H9 (cell line): Measurements from ENCODE around the gene ZDHHC12. TPM values are rescaled to one million over a fixed set of nuclear protein-coding genes. Genes with fewer than 3 reads are reported as not detected.

Experiments
- DNase-seq: peaks from one replicate; pipeline ENCODE4 v3.0.0-alpha.2; 2017
- H2AFZ ChIP-seq: one replicate; pipeline ENCODE4 v1.6.1; 2013; ENCODE audit warnings: mild to moderate bottlenecking, low read length, control low read depth, moderate library complexity
- H2AK5ac ChIP-seq: 2 replicates; pipeline ENCODE4 v1.6.1; 2013; ENCODE audit warnings: low read length, control low read depth, mixed read lengths; ENCODE audit not compliant: insufficient read length
- H2BK120ac ChIP-seq: one replicate; pipeline ENCODE4 v1.6.1; 2013; ENCODE audit warnings: low read depth, mild to moderate bottlenecking, low read length, control low read depth, inconsistent platforms; ENCODE audit not compliant: poor library complexity, severe bottlenecking
- H2BK12ac ChIP-seq: 2 replicates; pipeline ENCODE4 v1.6.1; 2013; ENCODE audit warnings: low read length, control low read depth, mixed read lengths, low read depth; ENCODE audit not compliant: insufficient read length
- H2BK15ac ChIP-seq: 2 replicates; pipeline ENCODE4 v1.6.1; 2013; ENCODE audit warnings: low read depth, low read length, control low read depth
- H2BK20ac ChIP-seq: one replicate; pipeline ENCODE4 v1.6.1; 2013; ENCODE audit warnings: low read depth, mild to moderate bottlenecking, low read length, control low read depth, inconsistent platforms; ENCODE audit not compliant: poor library complexity, severe bottlenecking
- H2BK5ac ChIP-seq: 2 replicates; pipeline ENCODE4 v1.6.1; 2013; ENCODE audit warnings: low read length, control low read depth, mixed read lengths; ENCODE audit not compliant: insufficient read length
- H3K14ac ChIP-seq: 2 replicates; pipeline ENCODE4 v1.6.1; 2013; ENCODE audit warnings: low read length, control low read depth; ENCODE audit not compliant: insufficient read depth
- H3K18ac ChIP-seq: 2 replicates; pipeline ENCODE4 v1.6.1; 2013; ENCODE audit warnings: low read depth, mild to moderate bottlenecking, mixed read lengths, low read length, control low read depth; ENCODE audit not compliant: insufficient read length
- H3K23ac ChIP-seq: 2 replicates; pipeline ENCODE4 v1.6.1; 2013; ENCODE audit warnings: low read length, control low read depth, mixed read lengths, low read depth; ENCODE audit not compliant: insufficient read length
- H3K23me2 ChIP-seq: 2 replicates; pipeline ENCODE4 v1.6.1; 2013; ENCODE audit warnings: low read depth, mild to moderate bottlenecking, mixed read lengths, low read length, control low read depth; ENCODE audit not compliant: insufficient read length, poor library complexity, severe bottlenecking
- H3K27ac ChIP-seq: 2 replicates; pipeline ENCODE4 v1.5.1; 2013; ENCODE audit warnings: low read length, control low read depth, mixed read lengths, low read depth; ENCODE audit not compliant: insufficient read length
- H3K27me3 ChIP-seq: 2 replicates; pipeline ENCODE4 v1.6.1; 2013; ENCODE audit warnings: low read length, control low read depth, inconsistent platforms; ENCODE audit not compliant: insufficient read depth
- H3K4ac ChIP-seq: 2 replicates; pipeline ENCODE4 v1.6.1; 2013; ENCODE audit warnings: low read depth, mild to moderate bottlenecking, control low read depth, inconsistent platforms, low read length, moderate library complexity
- H3K4me1 ChIP-seq: 2 replicates; pipeline ENCODE4 v1.6.1; 2013; ENCODE audit warnings: low read length, control low read depth, inconsistent platforms; ENCODE audit not compliant: insufficient read depth
- H3K4me2 ChIP-seq: 2 replicates; pipeline ENCODE4 v1.6.1; 2013; ENCODE audit warnings: low read length, control low read depth, mixed read lengths; ENCODE audit not compliant: insufficient read length, insufficient read depth
- H3K56ac ChIP-seq: 2 replicates; pipeline ENCODE4 v1.6.1; 2013; ENCODE audit warnings: low read depth, mild to moderate bottlenecking, mixed read lengths, low read length, control low read depth; ENCODE audit not compliant: insufficient read length
- H3K79me1 ChIP-seq: 2 replicates; pipeline ENCODE4 v1.6.1; 2013; ENCODE audit warnings: low read depth, mild to moderate bottlenecking, moderate library complexity, low read length, control low read depth, inconsistent platforms; ENCODE audit not compliant: insufficient read depth, poor library complexity, severe bottlenecking
- H3K79me2 ChIP-seq: 2 replicates; pipeline ENCODE4 v1.6.1; 2013; ENCODE audit warnings: low read length, control low read depth, inconsistent platforms; ENCODE audit not compliant: insufficient read depth
- H3K9ac ChIP-seq: 2 replicates; pipeline ENCODE4 v1.6.1; 2013; ENCODE audit warnings: low read length, control low read depth, mixed read lengths; ENCODE audit not compliant: insufficient read length; ENCODE audit errors: extremely low read depth
- H3K9me3 ChIP-seq: one replicate; pipeline ENCODE4 v1.6.1; 2013; ENCODE audit warnings: low read depth, low read length, inconsistent platforms; ENCODE audit not compliant: control insufficient read depth
- H3T11ph ChIP-seq: one replicate; pipeline ENCODE4 v1.6.1; 2013; ENCODE audit warnings: mild to moderate bottlenecking, low read length, control low read depth, inconsistent platforms
- H4K20me1 ChIP-seq: one replicate; pipeline ENCODE4 v1.6.1; 2013; ENCODE audit not compliant: control insufficient read depth, insufficient read length, insufficient read depth
- H4K5ac ChIP-seq: 2 replicates; pipeline ENCODE4 v1.6.1; 2013; ENCODE audit warnings: low read depth, mild to moderate bottlenecking, mixed read lengths, low read length, control low read depth; ENCODE audit not compliant: insufficient read length
- H4K8ac ChIP-seq: replicated peaks from 2 replicates; pipeline ENCODE4 v1.6.1; 2013; ENCODE audit warnings: low read length, control low read depth, mixed read lengths, low read depth; ENCODE audit not compliant: insufficient read length
- H4K91ac ChIP-seq: 2 replicates; pipeline ENCODE4 v1.6.1; 2013; ENCODE audit warnings: low read depth, mild to moderate bottlenecking, moderate library complexity, mixed read lengths, low read length, control low read depth; ENCODE audit not compliant: insufficient read length
- H3K27ac Mint-ChIP-seq, 3 experiments: 2 replicates in 2 of 3; 3 replicates in 1 of 3; pipeline ENCODE4 v1.8.0; 2020 to 2021; ENCODE audit warnings: mixed read lengths in 3 of 3, mild to moderate bottlenecking in 1 of 3, moderate library complexity in 1 of 3
- H3K27me3 Mint-ChIP-seq: 2 replicates; pipeline ENCODE4 v1.8.0; 2021; ENCODE audit warnings: low read depth, mild to moderate bottlenecking, moderate library complexity, mixed read lengths
- H3K36me3 Mint-ChIP-seq, 3 experiments: 2 replicates in 2 of 3; 3 replicates in 1 of 3; pipeline ENCODE4 v1.8.0; 2020 to 2021; ENCODE audit warnings: low read depth in 3 of 3, mixed read lengths in 3 of 3; ENCODE audit not compliant: insufficient read depth in 1 of 3
- H3K4me1 Mint-ChIP-seq, 2 experiments: 2 replicates each; pipeline ENCODE4 v1.8.0; 2020; ENCODE audit warnings: mixed read lengths in 2 of 2
- H3K4me3 Mint-ChIP-seq, 2 experiments: 2 replicates in 1 of 2; 3 replicates in 1 of 2; pipeline ENCODE4 v1.8.0; 2020 to 2021; ENCODE audit warnings: mild to moderate bottlenecking in 2 of 2, mixed read lengths in 2 of 2, moderate library complexity in 1 of 2
- H3K9me3 Mint-ChIP-seq, 2 experiments: 2 replicates in 1 of 2; 3 replicates in 1 of 2; pipeline ENCODE4 v1.8.0; 2020; ENCODE audit warnings: mild to moderate bottlenecking in 2 of 2, mixed read lengths in 2 of 2, moderate library complexity in 1 of 2
- CTCF ChIP-seq: fragments of 200-600 bp; sonication (generic); conservative IDR thresholded peaks from 3 replicates; pipeline ENCODE4 v1.8.0; 2021; ENCODE audit warnings: antibody characterized with exemption, mild to moderate bottlenecking
- WGBS: extraction: QIAGEN DNeasy Blood & Tissue Kit; methylation state at CpG from one replicate; pipeline ENCODE4 v1.1.7; 2013; ENCODE audit warnings: missing lambda C conversion rate, low lambda C conversion rate, mixed read lengths; ENCODE audit not compliant: insufficient read length; ENCODE audit errors: extremely low coverage; 5-methylcytosine and 5-hydroxymethylcytosine counted together
- total RNA-seq: library from RNA; stranded (reverse); gene quantifications from 2 replicates; pipeline ENCODE4 v1.2.1, GENCODE V29; 2021

Gene ZDHHC12
- total RNA-seq, 1 experiment from 2014 or later, result 42.8 TPM

- Histone ChIP-seq H3K23me2 (peaks cover 4% of the 10 kb centered on the region), H3K27ac (no peak overlapping the region), H2BK20ac (no peak overlapping the region), H3K4me2 (no peak overlapping the region), H3K4ac (no peak overlapping the region), H3K18ac (no peak overlapping the region), H3K9me3 (no peaks in the 10 kb centered on the region), H4K5ac (no peak overlapping the region), H3K23ac (no peak overlapping the region), H3K79me1 (no peaks in the 10 kb centered on the region), H3K9ac (no peak overlapping the region), H3K27me3 (no peaks in the 10 kb centered on the region), H3K14ac (no peak overlapping the region), H4K91ac (no peak overlapping the region), H2BK15ac (no peak overlapping the region), H3T11ph (no peak overlapping the region), H2BK5ac (no peak overlapping the region), H3K4me1 (no peaks in the 10 kb centered on the region; the same call in 1 of the 2 replicates), H3K79me2 (no peaks in the 10 kb centered on the region), H2BK12ac (no peak overlapping the region), H2AK5ac (no peak overlapping the region), H2AFZ (no peak overlapping the region), H2BK120ac (no peak overlapping the region), H4K8ac (no peak overlapping the region), H3K56ac (no peak overlapping the region), H4K20me1 (no peaks in the 10 kb centered on the region)
- WGBS, result no CpG with 5 or more reads among the region's 30 CpGs
- no peaks in the 10 kb centered on the region; a peak in 2 of 5 replicates for H3K9me3 Mint-ChIP-seq
- DNase-seq, result no peak
- H3K27me3 Mint-ChIP-seq, result no peaks in the 10 kb centered on the region; the same call in 1 of the 2 replicates
- no peak overlapping the region; a peak in 1 of 5 replicates for H3K4me3 Mint-ChIP-seq
- H3K4me1 Mint-ChIP-seq, result peaks cover 17 to 20% of the 10 kb centered on the region in 2 experiments
- H3K36me3 Mint-ChIP-seq, result peaks cover 4 to 44% (median 31%) of the 10 kb centered on the region in 3 experiments; a peak in 6 of 7 replicates
- TF ChIP-seq CTCF, result 0 out of 3 replicates have a peak, but pooled peaks have one; percentile 14
- H3K27ac Mint-ChIP-seq, result peak overlapping the region in 1 of 3 experiments; percentile 31; a peak in 2 of 7 replicates
Measured at GRCh38 chr9:128719919-128720605, 3.9 kb downstream of the ZDHHC12 start.
